Measurements from ENCODE around the gene ADAT3. TPM values are rescaled to one million over a fixed set of nuclear protein-coding genes. Genes with fewer than 3 reads are reported as not detected.

The ADAT3 gene
- polyA plus RNA-seq, 2 of the 4 experiments (the other 2 are of a cell fraction): 0.66 to 5.6 TPM

DNA sequence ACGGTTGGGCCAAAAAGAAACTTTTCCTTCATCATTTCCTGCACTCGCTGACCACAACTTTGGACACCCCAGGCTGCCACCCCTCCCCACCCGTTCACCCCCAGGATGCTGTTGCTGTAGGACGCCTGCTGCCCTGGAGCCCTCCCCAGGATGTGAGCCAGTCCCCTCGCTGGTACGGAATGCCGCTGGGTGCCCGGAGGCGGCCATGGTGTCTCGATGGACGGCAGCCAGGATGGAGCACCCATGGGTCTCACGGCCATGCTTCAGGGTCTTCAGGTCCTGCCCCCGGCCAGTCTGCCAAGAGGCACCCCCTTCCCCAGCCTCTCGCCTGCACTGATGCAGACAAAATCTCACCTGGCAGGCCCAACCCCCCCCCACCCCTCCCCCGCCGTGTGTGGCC, 20.3 kb downstream of the ADAT3 start:
- H3K4me1 ChIP-seq: peaks cover 5% of the 10 kb centered on the region; the same call in 1 of the 3 replicates
- CTCF ChIA-PET: no interaction called here
- ATAC-seq (no peak), DNase-seq (ENCODE audit: low read depth in 1 of 2, low spot score in 1 of 2) (no peak), FAIRE-seq (no peak)
- H3K4me3 ChIP-seq: no peak overlapping the region
- H3K4me2 ChIP-seq: no peak overlapping the region
- TF ChIP-seq HOXB13 (CRISPR knock-in tag; IDR thresholded peaks at IDR 0.05; ENCODE audit: low read depth): no peak
- TF ChIP-seq CHD2 (IDR thresholded peaks at IDR 0.05; ENCODE audit: low read length, partially characterized antibody): no peak
- TF ChIP-seq HOXA7 (CRISPR knock-in tag; IDR thresholded peaks at IDR 0.05): no peak
- no peak for TF ChIP-seq MYC (IDR thresholded peaks at IDR 0.05; ENCODE audit: borderline replicate concordance, low read length)
- no peak for TF ChIP-seq CBX2 (IDR thresholded peaks at IDR 0.05; ENCODE audit: borderline replicate concordance, low read depth)
- TF ChIP-seq, protein P1, sequence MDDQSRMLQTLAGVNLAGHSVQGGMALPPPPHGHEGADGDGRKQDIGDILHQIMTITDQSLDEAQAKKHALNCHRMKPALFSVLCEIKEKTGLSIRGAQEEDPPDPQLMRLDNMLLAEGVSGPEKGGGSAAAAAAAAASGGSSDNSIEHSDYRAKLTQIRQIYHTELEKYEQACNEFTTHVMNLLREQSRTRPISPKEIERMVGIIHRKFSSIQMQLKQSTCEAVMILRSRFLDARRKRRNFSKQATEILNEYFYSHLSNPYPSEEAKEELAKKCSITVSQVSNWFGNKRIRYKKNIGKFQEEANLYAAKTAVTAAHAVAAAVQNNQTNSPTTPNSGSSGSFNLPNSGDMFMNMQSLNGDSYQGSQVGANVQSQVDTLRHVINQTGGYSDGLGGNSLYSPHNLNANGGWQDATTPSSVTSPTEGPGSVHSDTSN (IDR thresholded peaks at IDR 0.05): no peak
- TF ChIP-seq, protein P2, sequence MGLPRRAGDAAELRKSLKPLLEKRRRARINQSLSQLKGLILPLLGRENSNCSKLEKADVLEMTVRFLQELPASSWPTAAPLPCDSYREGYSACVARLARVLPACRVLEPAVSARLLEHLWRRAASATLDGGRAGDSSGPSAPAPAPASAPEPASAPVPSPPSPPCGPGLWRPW (IDR thresholded peaks at IDR 0.05): no peak
- TF ChIP-seq ZC3H11A (IDR thresholded peaks at IDR 0.05): no peak
- no peak for TF ChIP-seq KDM1A (IDR thresholded peaks at IDR 0.05; ENCODE audit: low read depth)
- TF ChIP-seq, protein P3, sequence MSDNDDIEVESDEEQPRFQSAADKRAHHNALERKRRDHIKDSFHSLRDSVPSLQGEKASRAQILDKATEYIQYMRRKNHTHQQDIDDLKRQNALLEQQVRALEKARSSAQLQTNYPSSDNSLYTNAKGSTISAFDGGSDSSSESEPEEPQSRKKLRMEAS (IDR thresholded peaks at IDR 0.05): no peak
- TF ChIP-seq EP300 (IDR thresholded peaks at IDR 0.05): no peak
- no peak for TF ChIP-seq FOSL2 (IDR thresholded peaks at IDR 0.05)
- no peak for TF ChIP-seq FOSL2 (CRISPR knock-in tag; IDR thresholded peaks at IDR 0.05)
- no peak for TF ChIP-seq FOSB (CRISPR knock-in tag; IDR thresholded peaks at IDR 0.05)
- no peak for TF ChIP-seq FOXS1 (CRISPR knock-in tag; IDR thresholded peaks at IDR 0.05)
- TF ChIP-seq SMC3 (IDR thresholded peaks at IDR 0.05): no peak
- TF ChIP-seq EHF (CRISPR knock-in tag; IDR thresholded peaks at IDR 0.05): no peak
- TF ChIP-seq JUN (IDR thresholded peaks at IDR 0.05): no peak
- no peak for TF ChIP-seq PHF8 (IDR thresholded peaks at IDR 0.05; ENCODE audit: borderline replicate concordance, low read depth)
- no peak for TF ChIP-seq EHMT2 (IDR thresholded peaks at IDR 0.05; ENCODE audit: low read depth)
- TF ChIP-seq TFCP2L1 (CRISPR knock-in tag; IDR thresholded peaks at IDR 0.05): no peak
- H3K27ac ChIP-seq: no peak overlapping the region
- POLR2A ChIA-PET: no interaction called here
- H3K9me3 ChIP-seq: no peaks in the 10 kb centered on the region
- 90% methylated on average over 8 of the region's 16 CpGs for WGBS (ENCODE audit: missing lambda C conversion rate)

DNA sequence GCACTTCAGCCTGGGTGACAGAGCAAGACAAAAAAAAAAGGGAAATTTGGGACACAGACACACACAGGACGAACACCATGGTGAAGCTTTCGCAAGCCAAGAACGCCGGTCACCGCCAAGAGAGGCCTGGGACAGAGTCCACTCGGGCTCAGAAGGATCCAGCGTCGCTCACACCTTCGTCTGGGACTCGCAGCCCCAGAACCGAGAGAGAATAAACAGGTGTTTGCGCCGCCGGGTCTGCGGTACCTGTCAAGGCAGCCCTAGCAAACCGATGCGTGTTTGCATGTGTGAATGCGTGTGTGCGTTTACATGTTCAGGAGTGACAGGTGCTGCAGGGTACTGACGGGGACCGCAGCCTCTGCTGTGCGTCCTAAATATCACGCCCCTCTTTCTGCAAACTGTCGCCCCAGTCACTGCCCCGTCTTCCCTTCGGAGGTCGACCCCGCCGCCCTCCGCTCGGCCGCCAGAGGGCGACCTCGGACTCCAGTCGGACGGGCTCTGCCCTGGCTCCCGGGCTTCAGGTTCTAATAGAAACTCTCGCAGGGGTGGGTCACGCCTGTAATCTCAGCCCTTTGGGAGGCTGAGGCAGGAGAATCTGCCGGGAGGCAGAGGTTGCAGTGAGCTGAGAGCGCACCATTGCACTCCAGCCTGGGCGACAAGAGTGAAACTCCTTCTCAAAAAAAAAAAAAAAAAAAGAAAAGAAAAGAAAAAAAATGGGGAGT, 24.0 kb downstream of the ADAT3 start:
- no peak for TF ChIP-seq HEYL (CRISPR knock-in tag; IDR thresholded peaks at IDR 0.05)
- TF ChIP-seq HDAC2 (IDR thresholded peaks at IDR 0.05): no peak
- no peak for TF ChIP-seq CBX2 (IDR thresholded peaks at IDR 0.05; ENCODE audit: borderline replicate concordance, low read depth)
- no peak for TF ChIP-seq RFX5 (IDR thresholded peaks at IDR 0.05)
- no peak for TF ChIP-seq FOSL2 (IDR thresholded peaks at IDR 0.05)
- TF ChIP-seq FOSL2 (CRISPR knock-in tag; IDR thresholded peaks at IDR 0.05): no peak
- TF ChIP-seq, protein P4, sequence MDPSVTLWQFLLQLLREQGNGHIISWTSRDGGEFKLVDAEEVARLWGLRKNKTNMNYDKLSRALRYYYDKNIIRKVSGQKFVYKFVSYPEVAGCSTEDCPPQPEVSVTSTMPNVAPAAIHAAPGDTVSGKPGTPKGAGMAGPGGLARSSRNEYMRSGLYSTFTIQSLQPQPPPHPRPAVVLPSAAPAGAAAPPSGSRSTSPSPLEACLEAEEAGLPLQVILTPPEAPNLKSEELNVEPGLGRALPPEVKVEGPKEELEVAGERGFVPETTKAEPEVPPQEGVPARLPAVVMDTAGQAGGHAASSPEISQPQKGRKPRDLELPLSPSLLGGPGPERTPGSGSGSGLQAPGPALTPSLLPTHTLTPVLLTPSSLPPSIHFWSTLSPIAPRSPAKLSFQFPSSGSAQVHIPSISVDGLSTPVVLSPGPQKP (IDR thresholded peaks at IDR 0.05; ENCODE audit: low read depth, low read length): no peak
- TF ChIP-seq MYC (IDR thresholded peaks at IDR 0.05; ENCODE audit: borderline replicate concordance, low read length): no peak
- TF ChIP-seq SMC3 (IDR thresholded peaks at IDR 0.05): peak; percentile 55
- TF ChIP-seq JUNB (IDR thresholded peaks at IDR 0.05): no peak
- TF ChIP-seq, protein P5, sequence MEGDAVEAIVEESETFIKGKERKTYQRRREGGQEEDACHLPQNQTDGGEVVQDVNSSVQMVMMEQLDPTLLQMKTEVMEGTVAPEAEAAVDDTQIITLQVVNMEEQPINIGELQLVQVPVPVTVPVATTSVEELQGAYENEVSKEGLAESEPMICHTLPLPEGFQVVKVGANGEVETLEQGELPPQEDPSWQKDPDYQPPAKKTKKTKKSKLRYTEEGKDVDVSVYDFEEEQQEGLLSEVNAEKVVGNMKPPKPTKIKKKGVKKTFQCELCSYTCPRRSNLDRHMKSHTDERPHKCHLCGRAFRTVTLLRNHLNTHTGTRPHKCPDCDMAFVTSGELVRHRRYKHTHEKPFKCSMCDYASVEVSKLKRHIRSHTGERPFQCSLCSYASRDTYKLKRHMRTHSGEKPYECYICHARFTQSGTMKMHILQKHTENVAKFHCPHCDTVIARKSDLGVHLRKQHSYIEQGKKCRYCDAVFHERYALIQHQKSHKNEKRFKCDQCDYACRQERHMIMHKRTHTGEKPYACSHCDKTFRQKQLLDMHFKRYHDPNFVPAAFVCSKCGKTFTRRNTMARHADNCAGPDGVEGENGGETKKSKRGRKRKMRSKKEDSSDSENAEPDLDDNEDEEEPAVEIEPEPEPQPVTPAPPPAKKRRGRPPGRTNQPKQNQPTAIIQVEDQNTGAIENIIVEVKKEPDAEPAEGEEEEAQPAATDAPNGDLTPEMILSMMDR (IDR thresholded peaks at IDR 0.05): peak; percentile 75
- TF ChIP-seq, protein P6, sequence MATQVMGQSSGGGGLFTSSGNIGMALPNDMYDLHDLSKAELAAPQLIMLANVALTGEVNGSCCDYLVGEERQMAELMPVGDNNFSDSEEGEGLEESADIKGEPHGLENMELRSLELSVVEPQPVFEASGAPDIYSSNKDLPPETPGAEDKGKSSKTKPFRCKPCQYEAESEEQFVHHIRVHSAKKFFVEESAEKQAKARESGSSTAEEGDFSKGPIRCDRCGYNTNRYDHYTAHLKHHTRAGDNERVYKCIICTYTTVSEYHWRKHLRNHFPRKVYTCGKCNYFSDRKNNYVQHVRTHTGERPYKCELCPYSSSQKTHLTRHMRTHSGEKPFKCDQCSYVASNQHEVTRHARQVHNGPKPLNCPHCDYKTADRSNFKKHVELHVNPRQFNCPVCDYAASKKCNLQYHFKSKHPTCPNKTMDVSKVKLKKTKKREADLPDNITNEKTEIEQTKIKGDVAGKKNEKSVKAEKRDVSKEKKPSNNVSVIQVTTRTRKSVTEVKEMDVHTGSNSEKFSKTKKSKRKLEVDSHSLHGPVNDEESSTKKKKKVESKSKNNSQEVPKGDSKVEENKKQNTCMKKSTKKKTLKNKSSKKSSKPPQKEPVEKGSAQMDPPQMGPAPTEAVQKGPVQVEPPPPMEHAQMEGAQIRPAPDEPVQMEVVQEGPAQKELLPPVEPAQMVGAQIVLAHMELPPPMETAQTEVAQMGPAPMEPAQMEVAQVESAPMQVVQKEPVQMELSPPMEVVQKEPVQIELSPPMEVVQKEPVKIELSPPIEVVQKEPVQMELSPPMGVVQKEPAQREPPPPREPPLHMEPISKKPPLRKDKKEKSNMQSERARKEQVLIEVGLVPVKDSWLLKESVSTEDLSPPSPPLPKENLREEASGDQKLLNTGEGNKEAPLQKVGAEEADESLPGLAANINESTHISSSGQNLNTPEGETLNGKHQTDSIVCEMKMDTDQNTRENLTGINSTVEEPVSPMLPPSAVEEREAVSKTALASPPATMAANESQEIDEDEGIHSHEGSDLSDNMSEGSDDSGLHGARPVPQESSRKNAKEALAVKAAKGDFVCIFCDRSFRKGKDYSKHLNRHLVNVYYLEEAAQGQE (IDR thresholded peaks at IDR 0.05): no peak
- TF ChIP-seq RAD21 (conservative IDR thresholded peaks at IDR 0.05 in 1 of 2, IDR thresholded peaks at IDR 0.05 in 1 of 2): peak; percentile 61 to 62
- ChIA-PET POLR2A (no interaction called here), CTCF (interaction anchor here (0.6 to 4.0 kb wide), 33 partner anchors 8 to 201 kb away, joined by 3 to 21 read pairs (median 3); no protein-coding TSS in a partner anchor)
- H3K27ac ChIP-seq: peak overlapping the region; percentile 54 to 81
- ATAC-seq (peak; percentile 74 to 94), DNase-seq (ENCODE audit: low read depth in 1 of 2, low spot score in 1 of 2) (peak; percentile 67 to 73), FAIRE-seq (no peak)
- H3K9me3 ChIP-seq: peaks cover 5% of the 10 kb centered on the region; the same call in 1 of the 3 replicates
- WGBS (ENCODE audit: missing lambda C conversion rate): 19% methylated on average over 17 of the region's 42 CpGs
- H3K4me3 ChIP-seq: peak overlapping the region; percentile 47
- peaks cover 5% of the 10 kb centered on the region; the same call in 1 of the 3 replicates for H3K4me1 ChIP-seq
- H3K4me2 ChIP-seq: peak overlapping the region; percentile 98
